ENCODE data around the gene PTPN2. TPM values are rescaled to one million over a fixed set of nuclear protein-coding genes. Genes with fewer than 3 reads are reported as not detected.
"Not testable (repeated sequence)": the region's sequence is repeated elsewhere in the genome, so short reads cannot be mapped to it uniquely, and the experiment has no call there.

PTPN2 gene
- total RNA-seq, 1 donor from 2014 or later: 26.7 TPM

DNA sequence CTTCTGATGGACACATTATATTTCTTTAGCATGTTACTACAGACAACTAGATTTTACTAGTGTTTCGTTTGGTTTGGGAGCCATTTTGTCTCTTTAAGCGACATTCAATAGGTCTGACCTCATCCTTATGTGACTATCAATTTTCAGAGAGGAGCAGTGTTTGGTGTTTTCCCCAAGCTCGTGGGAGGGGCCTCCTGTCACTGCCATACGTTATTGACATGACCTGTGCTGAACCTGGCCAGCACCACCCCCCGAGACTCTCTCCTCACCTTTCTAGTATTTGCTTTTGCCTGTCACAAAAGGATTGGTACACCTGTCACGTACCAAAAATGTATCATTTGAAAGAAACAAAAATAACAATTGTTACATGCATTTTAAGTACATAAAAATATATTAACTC is 111.9 kb downstream of the PTPN2 start:
- no peak for DNase-seq

- no peak for DNase-seq
Observed at GRCh38 chr18:12770469-12771219, 113.4 kb downstream of the PTPN2 start.

DNA sequence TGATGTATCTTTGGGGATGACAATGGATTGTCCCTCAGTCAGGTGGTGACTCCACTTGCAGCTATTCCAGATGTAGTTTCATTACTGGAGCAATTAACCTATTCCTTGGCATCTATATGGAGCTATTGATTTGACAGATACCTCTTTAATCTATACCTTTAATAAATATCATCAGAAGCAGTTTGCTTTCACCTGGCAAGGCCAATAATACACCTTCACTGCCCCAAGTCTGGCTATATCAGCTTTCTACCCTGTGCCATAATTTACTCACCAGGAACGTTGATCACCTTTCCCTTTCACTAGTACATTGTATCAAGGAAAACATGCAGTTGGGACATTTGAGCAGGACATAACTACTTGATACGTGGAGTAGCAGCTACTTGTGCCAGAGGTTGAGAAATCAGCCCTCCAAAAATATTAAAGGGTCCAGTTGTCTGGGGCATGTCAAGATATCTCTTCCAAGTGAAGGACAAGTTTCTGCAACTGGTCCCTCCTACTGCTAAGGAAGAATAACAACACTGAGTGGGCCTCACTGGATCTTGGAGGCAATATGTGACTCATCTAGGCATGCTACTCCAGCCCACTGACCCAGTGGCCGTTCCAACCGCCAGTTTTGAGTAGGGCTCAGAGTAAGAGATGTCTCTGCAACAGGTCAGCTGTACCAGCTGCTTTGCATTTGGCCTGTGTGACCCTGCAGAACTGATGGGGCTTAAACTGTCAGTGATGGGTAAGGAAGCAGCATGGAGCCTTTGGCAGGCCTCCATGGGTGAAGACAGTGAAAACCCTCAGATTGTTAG is 114.2 kb downstream of the PTPN2 start:
- no peak for DNase-seq

- DNase-seq: no peak
Observed at GRCh38 chr18:12769136-12769535, 114.9 kb downstream of the PTPN2 start.

- no peak for DNase-seq
Observed at GRCh38 chr18:12768625-12769024, 115.4 kb downstream of the PTPN2 start.

GRCh38 chr18:12767580-12768155 is 116.4 kb downstream of the PTPN2 start:
- no peak for DNase-seq

DNA sequence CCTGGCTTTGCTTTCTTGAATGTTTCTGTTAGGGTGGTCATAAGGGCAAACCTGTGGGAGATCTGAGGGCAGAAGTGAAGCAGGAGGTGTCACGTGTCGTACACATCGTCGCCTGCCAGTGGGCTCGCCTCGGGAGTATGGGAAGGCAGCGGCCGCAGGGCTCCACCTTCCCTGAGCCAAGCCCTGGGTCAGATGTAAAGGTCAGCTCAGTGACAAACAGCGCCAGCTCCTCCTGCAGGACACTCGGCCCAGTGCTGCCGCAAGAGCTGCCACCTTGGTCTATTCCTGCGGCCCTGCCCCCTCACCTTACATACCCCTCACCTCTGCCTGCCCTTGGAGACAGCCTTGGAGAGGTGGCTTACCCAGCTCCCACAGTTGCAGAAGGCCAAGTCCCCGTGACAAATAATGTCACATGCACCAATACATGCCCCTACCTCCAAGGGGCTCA is 117.0 kb downstream of the PTPN2 start:
- no peak for DNase-seq

GRCh38 chr18:12765586-12765985 is 118.5 kb downstream of the PTPN2 start:
- DNase-seq: no peak

DNA sequence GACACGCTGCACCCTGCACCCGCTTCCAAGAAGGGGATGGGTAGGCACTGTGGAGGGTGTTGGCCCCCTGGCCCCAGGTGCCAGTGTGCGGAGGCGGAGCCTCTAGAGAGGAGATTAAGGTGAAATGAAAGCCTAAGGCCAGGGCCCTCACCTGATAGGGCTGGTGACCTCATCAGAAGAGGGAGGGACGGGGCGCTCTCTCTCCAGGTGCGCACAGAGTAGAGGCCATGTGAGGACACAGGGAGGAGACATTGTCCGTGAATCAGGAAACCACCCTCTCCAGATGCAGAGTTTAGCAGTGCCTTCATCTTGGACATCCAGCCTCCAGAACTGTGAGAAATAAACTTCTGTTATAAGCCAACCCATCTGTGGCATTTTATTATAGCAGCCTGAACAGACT is 118.9 kb downstream of the PTPN2 start:
- no peak for DNase-seq

GRCh38 chr18:12758566-12758965 is 125.5 kb downstream of the PTPN2 start:
- DNase-seq: not testable (repeated sequence)

DNA sequence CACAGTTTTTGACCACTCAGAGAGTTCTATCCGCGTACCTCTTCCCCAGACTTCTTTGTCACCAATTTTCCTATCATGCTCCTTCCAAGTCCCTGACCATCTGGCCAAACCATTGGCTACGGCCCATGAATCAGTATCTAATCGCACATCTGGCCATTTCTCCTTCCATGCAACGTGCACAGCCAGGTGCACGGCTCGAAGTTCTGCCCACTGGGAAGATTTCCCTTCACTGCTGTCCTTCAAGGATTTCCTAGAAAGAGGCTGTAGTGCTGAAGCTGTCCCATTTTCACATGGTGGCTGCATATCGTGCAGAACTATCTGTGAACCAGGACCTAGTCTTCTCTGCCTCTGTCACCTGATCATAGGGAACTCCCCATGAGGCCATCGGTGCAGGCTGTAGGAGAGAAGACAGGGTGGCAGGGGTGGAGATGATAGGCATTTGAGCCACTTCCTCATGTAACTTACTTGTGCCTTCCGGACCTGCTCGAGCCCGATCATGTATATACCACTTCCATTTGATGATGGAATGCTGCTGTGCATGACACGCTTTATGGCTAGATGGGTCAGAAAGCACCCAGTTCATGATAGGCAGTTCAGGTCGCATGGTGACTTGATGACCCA is 127.3 kb downstream of the PTPN2 start:
- not testable (repeated sequence) for DNase-seq

GRCh38 chr18:12755606-12756005 is 128.4 kb downstream of the PTPN2 start:
- not testable (repeated sequence) for DNase-seq

- no peak for DNase-seq
Observed at GRCh38 chr18:12754511-12754910, 129.5 kb downstream of the PTPN2 start.

DNA sequence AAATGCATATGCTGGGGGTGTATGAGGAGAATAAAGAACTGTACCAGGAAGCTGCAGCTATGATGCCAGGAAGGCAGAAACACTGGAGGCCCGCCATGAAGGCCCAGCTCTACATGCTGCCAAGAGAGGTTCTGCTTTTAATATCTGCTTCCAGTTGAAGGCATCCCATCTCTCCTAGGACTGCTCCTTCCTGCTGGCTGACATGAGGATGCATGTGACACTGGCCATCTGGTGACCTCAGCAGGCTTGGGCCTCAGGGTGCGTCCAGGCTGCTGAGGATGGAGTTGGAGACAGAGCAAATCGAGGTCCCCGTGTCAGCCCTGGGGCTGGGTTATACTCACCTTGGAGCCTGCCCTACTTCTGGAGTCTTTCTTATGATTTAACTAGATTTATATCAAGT is 132.1 kb downstream of the PTPN2 start:
- no peak for DNase-seq

GRCh38 chr18:12751503-12751884 is 132.5 kb downstream of the PTPN2 start:
- DNase-seq: no peak

GRCh38 chr18:12750715-12751502 is 133.1 kb downstream of the PTPN2 start:
- DNase-seq: no peak

DNA sequence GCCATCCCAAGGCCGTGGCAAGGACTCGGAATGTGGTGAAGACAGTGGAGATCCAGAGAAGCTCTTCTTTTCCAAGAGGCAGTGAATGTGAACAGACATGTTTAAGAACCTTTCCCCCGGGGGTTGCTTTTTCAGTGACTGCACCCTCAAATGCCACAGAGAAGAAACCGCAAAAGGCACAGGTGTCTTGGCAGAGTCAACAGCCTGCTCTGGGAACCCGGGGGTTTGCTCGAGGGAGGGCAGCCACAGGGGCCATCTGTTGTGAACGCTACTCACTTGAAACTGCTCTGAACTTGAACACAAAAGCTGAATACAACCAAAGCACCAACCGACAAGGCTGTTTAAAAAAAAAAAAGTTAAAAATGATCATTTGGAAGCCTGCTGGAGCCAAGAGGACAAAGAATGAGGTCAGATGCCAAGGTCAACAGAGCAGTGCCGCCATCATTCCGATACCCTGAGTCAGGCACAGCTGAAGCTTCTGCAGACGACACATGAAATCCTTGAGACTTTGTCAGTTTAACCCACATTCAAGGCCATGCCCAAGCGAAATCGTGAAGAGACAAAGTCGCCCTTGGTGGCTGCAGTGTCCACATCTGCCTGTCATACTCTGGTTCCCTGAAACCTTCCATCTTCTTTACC is 133.8 kb downstream of the PTPN2 start:
- no peak for DNase-seq

DNA sequence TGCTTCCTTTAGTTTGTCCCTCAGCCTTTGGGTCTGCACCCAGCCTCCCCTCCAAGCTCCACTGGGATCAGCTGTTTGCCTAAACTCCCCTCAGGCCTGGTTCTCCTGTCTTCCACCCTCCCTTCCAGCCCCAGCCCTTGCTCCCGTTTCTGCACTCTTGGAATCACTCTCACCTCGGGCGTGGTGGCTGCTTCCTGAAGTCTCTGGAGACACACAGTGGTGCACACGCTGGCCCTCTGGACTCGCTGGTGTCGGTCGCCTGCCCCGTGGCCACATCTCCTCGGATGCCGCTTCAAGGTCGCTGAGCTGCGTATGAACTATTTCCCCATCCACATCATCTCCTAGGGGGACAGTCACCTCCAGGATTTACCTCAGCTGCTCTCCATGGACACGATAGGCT is 134.9 kb downstream of the PTPN2 start:
- DNase-seq: no peak

DNA sequence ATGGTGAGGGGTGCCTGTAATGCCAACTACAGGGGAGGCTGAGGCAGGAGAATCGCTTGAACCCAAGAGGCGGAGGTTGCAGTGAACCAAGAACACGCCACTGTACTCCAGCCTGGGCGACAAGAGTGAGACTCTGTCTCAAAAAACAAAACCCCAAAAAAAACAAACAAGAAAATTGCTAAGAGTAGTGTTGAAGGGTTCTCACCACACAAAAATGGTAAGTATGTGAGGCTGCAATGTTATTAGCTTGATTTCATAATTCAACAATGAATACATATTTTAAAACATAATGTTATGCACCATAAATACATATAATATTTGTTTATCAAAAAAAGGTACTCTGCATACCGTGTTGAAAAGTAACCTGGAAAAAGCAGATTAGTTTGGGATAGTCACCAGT is 135.4 kb downstream of the PTPN2 start:
- no peak for DNase-seq

DNA sequence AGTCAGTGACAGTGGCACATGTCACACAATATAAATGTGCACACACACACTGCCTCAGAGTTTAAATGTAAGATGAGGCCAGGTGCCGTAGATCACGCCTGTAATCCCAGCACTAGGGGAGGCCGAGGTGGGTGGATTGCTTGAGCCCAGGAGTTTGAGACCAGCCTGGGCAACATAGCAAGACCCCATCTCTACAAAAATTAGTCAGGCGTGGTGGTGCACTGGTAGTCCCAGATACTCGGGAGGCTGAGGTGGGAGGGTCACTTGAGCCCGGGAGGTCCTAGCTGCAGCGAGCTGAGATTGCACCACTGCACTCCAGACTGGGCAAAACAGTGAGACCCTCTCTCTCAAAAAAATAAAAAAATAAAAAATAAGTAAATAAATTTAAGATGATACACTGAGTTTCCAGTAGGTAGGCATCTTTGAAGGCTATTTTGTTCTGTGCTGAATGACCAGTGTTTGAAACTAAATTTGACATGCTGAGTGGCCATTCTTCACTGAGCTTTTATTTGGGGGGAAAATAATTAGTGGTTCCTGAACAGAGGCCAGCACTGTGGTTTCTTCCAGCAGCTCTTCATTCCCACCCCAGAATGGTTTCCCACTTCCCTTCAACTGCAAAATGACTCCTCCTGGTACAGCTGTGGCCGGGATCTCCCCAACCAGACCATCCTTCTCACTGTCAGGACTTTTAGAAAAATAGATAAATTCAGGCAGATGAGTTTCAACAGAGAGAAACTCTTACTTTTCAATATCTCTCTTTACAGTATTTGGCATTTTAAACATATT is 136.3 kb downstream of the PTPN2 start:
- DNase-seq: no peak
